Inferior parietal cortex (tissue), 1 donor: Measurements from ENCODE around the gene FBXL7.

Experiments
- DNase-seq: peaks from one replicate; pipeline ENCODE4 v3.0.0-alpha.2; 2016; ENCODE audit errors: extremely low spot score

FBXL7 gene

GRCh38 chr5:15544039-15544438 lies 44.1 kb downstream of the FBXL7 start:
- DNase-seq = no peak

DNA sequence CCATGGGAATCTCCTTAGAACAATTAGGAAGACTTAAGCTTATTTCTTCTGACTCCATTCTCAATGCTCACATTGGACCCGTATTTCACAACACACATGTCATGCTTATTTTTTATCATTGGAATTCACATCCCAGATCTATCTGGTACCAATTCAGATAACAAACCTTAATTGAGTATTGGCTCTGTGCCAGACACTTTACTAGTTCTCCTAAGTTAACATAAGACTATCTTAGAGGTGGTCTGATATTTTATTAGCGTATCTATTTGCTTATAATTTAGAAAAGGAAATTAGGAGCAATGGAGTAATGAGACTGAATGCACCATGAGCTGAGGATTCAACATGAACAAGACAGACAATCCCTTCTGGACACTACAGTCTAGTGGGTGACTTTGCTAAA lies 45.1 kb downstream of the FBXL7 start:
- no peak for DNase-seq

- DNase-seq = no peak
These were observed 47.4 kb downstream of the FBXL7 start for GRCh38 chr5:15547261-15547839.

- no peak for DNase-seq
These were observed 50.0 kb downstream of the FBXL7 start for GRCh38 chr5:15549961-15550360.

GRCh38 chr5:15550502-15551112 lies 50.6 kb downstream of the FBXL7 start:
- no peak for DNase-seq

- DNase-seq = no peak
These were observed 51.1 kb downstream of the FBXL7 start for GRCh38 chr5:15551113-15551504.

GRCh38 chr5:15554542-15554941 lies 54.6 kb downstream of the FBXL7 start:
- DNase-seq = no peak

DNA sequence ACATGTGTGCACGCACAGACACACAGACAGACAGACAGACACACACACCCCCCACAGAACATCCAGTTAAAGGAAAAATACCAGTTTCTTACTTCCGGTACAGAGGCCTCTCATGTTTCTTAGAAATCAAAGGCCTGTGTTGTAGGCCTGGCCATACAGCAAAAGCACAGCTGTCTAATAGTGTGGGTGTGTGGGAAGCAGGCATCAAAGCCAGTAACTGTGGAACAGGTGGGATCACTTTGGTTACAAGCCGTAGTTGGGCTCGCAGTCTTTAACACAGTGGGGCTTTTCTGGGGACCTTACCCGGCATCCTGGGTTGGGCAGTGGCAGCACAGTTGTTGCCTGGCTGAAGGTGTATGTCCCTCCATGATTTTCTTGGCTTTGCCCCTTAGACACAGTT lies 55.2 kb downstream of the FBXL7 start:
- DNase-seq = no peak

DNA sequence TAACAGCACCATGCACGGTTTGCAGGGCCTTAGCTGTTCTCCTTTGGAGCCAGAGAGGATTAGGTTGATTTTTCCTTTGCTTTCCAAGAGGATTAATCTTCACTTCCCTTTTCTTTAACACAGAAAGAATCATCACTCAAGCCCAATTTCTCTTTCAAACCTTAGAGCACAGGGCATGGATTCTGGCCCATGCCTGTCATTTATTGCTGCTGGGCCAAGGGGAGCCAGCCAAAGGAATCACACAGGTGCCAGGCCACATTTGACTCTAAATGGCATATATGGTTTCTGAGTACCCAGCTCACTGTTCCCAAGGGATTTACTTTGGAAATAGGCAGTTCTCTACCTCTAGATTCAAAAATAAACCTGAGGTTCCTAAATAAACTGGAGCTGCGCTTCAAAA lies 58.3 kb downstream of the FBXL7 start:
- no peak for DNase-seq

- DNase-seq = no peak
These were observed 58.7 kb downstream of the FBXL7 start for GRCh38 chr5:15558681-15559080.

DNA sequence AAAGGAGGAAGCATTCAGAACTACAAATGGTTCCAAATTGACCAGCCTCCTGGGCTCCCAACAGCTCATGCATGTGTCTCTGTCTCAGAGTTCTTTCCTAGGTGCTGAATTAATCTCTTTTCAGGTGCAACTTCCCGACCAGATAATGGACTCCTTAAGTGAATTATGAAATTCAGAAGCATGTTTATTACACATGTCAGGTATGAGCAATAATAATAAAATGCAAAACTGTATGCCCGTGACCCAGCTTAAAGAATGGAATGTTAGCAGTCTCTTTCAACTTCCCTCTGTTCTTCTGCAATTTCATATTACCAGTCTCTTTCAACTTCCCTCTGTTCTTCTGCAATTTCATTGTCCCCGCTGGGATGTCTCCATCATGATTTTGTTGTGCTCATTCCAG lies 60.4 kb downstream of the FBXL7 start:
- DNase-seq = no peak

- DNase-seq = no peak
These were observed 64.5 kb downstream of the FBXL7 start for GRCh38 chr5:15564523-15564922.

- no peak for DNase-seq
These were observed 65.0 kb downstream of the FBXL7 start for GRCh38 chr5:15564957-15565356.

DNA sequence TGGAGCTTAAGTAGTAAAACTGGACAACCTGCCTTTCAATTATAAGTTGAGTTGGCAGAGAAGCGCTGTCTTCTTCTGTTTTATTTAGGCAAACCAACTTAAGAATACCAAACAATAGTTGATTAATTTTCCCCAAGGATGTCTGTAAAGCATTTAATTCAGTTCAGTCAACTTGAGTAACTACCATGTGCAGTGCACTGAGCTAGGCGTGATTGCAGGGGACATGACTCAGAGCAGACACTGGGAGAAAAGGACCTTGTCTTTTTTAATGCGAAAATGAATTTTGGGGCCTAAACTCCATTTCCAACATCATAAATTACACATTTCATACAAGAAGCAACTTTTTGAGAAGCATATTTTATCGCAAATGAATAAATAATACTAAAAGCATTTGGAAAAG lies 66.3 kb downstream of the FBXL7 start:
- DNase-seq = no peak

GRCh38 chr5:15566789-15567188 lies 66.8 kb downstream of the FBXL7 start:
- no peak for DNase-seq

GRCh38 chr5:15570491-15570890 lies 70.5 kb downstream of the FBXL7 start:
- no peak for DNase-seq

DNA sequence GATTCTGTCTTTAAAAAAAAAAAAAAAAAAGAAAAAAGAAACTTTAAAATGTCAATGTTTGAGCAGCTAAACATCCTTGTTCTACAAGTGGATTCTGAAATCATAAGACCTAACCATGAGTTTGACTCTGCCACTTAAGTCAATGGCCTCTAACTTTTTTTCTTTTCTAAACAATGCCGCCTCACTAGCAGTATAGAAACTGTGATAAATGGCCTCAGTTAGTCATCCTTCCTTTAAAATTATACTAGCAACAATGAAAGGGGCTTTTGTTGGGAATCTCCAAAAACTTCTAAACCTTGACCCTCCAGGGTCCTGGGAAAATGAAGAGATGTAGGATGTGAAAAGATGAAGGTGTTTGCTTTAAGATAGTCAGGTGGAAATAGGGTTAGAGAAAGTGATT lies 71.1 kb downstream of the FBXL7 start:
- no peak for DNase-seq

- DNase-seq = no peak
These were observed 71.6 kb downstream of the FBXL7 start for GRCh38 chr5:15571618-15572017.

DNA sequence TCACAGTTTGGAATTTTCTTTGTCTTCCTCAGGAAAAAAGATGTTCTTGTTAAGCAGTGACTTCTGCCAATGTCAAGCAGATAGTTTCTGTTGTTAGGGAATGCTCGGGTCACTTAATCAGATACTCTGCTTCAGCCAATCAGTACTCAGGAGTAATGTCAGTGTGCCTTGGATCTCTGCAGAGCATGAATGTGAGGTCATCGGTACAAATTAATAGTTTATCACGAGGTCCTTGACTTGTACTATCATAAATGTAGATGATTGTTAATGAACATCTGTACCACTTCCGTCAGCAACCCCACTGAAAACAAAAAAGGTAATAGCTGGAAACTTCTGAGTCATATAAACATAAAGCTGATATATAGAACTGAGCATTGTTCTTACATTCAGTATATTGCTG lies 73.6 kb downstream of the FBXL7 start:
- DNase-seq = no peak

DNA sequence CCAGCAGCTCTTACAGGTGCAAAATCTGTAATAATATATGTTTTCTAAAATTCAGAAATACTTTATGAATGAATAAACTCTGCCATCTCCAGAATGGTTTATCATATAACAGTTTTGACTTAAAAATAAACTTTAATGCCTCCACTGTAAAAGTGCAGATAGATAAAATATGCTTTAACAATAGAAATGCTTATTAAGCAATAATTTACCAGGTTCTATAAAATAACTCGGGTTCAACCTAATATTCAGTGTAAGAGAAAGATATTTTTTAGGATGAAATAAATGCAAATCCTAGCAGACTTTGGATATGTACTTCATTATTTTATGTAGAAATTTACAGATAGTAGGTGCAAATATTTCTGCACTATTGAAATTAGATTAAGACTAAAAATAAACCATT lies 74.1 kb downstream of the FBXL7 start:
- DNase-seq = no peak

DNA sequence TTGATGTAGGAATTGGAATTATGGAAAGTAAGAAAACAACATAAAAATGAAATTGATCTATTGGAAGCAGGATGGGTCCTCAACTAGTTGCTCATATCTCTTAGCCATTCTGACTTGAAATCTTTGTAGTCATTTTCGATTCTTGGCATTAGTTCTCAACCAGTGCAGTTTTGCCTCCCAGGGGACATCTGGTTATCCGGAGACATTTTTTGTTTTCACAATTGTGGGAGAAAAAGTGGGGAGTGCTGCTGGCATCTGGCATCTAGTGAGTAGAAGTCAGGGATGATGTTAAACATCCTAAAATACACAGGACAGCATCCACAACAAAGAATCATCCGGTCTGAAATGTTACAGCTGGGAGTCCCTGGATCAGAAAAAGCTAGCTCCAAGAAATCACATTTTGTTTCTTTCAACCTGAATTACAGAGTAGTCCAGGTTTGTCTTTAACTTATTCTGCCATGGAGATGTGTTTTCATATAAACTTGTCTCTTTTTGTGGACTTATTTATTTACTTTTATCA lies 74.9 kb downstream of the FBXL7 start:
- no peak for DNase-seq

DNA sequence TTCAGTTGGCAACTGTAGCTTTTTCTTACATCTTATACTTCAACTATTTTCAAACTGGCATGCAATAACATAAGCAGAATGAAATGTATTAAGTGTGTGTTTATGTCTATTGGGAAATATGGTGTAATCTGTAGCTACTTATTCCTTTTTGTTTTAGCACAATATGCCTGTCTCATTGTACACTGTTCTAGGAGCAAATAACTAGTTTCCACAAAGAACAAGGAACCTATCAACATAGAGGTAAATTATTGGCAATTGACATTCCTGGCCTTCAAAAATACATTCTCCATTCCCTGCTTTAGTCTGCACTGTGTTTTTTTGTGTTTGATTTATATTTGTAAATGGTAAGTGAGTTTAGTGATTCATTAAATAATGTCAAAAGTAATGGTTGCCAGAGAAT lies 75.7 kb downstream of the FBXL7 start:
- no peak for DNase-seq

DNA sequence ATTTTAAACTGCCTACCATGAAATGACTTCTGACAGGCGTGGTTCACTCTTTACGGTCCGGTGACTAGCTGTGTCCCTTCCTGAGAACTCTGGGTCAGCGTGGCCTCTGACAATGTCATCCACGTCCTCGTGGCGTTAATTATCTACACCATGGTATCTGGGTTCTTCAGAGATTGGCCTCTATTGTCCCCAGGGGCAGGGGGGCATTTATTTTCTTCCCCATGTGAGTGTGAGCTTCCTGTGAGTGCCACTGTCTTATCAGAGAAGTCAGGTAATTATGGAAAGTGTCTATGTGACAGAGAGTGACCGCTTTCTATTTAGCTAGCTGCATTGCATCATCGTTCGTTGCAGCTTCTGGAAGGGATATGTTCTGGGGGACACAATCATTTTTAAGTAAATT lies 77.2 kb downstream of the FBXL7 start:
- no peak for DNase-seq

GRCh38 chr5:15577831-15578230 lies 77.9 kb downstream of the FBXL7 start:
- no peak for DNase-seq
